D341Med (cell line): ENCODE results near the gene NFIB.

Source experiments
- DNase-seq: peaks from one replicate; pipeline ENCODE4 v3.0.0; 2012; ENCODE audit warnings: low spot score

Gene NFIB

DNA sequence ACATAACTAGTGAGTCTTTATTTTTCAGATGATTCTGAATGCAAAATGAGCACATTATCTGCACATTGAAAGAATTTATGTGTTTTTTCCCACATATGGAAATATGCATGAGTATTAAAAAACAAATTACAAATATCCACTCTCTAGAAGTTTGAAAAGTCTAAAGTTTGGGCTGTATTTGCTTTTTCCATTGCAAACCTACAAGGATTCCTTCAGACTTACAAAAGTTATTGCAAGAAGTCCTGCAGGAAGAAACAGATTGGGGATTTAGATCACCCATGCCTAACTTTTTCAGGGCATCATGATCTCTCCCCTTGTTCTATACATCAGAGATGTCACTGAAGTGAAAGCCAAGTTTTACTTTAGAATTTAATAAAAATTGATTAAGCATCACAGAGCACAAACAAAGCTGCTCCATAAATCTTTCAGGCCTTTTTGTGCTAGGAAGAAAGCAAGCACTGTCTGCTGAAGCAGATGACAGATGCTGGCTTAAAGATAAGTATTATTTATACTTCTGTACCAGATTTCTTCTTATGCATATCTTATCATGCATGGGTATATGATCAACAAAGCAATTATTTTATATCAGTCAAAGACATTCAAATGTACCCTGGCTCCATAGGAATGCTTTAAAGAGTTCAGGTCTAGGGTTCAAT is 71.7 kb downstream of the NFIB start:
- no peak for DNase-seq

DNA sequence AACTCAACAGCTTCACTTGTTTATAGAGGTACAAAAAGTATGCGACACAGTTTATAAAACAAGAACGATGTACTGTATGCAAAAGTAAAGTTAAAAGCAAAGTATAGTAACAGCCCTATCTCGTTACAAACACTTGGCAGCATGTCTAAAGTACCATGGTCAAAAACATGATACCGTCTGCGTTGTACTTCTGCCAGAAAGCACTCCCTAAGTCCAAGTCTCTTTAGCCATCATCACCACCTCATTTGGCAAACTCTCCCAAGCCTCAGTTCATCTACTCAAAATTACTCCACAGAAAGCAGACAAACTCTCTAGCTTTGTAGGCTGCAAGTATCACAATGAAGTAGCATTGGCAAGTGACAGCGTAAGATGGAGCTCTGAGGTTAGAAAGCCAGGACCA is 73.4 kb downstream of the NFIB start:
- no peak for DNase-seq

DNA sequence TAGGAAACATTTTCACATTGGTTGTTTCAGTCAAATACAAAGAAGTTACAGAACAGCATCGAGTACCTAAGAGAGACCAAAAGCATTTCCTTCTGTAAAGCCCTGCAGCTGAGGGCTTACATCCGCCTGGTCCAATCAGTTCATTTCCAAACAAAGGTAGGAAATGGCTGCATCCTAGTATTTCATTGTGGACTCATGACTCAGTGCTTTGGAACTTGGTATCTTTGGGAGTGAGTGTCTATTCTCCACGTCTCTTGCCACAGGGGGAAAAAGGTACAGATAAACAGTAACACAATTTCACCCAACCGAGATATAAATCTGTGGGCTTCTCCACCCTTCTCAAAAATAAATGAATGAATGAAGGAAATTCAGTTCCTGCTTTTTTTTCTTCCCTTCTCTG is 75.4 kb downstream of the NFIB start:
- DNase-seq: no peak

DNA sequence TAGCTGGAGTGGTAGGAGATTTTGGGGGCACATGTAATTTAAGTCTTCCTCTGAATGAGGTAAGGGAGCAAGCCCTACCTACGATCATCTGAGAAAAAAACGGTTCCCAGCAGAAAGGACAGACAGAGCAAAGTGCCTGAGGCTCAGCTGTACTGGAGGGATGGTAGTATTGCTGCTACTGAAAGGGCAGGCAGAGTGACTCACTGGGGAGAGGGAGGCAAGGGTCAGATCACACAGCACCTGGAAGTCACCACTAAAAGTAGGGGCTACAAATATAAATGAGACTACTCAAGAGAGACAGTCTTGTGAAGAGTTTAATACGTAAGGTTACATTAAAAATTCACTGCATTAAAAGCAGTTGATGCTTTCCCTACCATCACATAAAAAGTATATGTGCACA is 75.9 kb downstream of the NFIB start:
- DNase-seq: no peak

DNA sequence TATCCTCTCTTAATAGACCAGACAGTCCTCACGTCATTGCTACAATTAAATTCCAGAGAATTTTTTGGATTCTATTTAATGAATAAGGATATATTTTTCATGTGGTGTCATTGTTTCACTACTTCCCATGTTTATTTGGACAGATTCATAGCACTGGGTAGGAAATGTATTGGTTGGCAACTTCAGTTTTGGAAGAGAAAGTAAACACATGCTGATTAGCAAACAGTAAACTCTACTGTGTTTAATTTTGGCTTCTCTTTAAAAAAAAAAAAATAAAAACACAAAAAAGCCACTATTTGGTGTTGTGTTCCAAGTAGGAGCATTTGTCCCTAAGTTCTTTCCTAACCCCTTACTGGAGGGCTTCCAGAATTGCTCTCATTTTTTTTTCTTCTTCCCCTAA is 77.3 kb downstream of the NFIB start:
- no peak for DNase-seq

DNA sequence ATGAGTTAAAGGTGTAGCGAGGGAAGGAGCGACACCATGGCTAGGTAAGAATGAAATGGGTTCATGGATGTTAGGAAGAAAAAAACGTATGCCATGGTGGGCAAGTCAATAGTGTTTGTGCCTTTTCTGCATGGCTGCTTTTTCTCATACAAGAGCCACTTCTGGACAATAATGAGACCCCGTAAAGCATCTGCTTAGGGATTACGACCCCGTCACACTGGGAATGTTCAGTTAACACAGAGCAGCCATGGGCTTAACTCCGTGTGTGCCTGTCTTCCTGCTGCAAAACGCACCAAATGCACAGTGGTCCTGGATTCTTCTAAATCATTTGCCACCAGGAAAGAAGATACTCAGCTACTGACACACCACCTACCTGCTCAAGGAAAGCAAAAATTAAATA is 81.8 kb downstream of the NFIB start:
- DNase-seq: no peak

DNA sequence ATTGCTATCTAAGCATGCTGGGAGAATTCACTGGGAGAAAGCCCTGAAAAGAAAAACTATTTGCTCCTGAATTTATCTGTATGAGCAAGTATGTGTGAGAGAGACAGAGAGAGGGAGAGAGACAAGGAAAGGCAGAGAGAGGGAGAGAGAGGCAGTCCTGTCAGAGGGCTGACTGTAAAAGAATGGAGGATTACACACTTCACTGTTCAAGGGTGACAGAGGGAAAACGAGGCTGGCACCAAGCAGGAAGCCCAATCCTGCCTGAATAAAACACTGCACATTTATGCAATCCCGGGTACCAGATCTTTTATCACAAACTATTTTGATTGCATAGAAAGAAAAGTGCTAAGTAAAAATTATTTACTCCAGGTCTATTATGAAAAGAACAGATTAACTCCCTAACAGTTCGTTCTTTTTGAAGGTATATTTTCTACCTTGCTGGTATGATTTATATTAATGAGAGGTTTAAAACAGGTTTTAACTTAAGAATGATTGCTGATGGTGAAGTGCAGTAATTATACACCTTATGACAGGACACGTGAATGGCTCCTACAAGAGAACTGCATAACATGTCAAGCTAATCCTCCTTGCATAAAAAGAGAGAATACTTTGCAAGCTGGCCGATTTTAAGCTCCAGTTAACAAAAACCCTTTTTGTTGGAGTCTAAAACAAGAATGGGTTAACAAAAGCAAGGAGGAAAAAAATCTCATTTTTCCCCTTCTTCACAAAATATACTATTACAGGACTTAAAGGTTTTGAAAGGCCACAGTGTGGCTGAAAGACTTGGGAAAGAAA is 82.5 kb downstream of the NFIB start:
- no peak for DNase-seq

DNA sequence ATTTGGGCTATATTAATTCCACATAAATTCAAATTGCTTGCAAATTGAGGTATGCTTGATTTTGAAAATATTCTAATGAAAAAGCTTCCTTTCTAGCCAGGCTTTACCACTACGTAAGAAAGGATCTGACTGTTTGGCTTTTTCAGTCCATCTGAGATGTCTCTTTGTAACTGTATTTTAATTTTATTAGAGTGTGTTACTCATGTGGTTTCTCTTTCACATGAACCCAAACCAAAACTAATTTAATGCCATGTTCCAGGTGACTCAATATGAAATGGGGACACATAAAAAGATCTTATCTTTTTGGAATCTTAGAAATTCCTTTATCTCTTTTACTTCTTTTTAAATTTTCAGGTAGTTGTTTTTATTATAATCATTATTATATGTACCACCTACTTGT is 85.3 kb downstream of the NFIB start:
- no peak for DNase-seq

DNA sequence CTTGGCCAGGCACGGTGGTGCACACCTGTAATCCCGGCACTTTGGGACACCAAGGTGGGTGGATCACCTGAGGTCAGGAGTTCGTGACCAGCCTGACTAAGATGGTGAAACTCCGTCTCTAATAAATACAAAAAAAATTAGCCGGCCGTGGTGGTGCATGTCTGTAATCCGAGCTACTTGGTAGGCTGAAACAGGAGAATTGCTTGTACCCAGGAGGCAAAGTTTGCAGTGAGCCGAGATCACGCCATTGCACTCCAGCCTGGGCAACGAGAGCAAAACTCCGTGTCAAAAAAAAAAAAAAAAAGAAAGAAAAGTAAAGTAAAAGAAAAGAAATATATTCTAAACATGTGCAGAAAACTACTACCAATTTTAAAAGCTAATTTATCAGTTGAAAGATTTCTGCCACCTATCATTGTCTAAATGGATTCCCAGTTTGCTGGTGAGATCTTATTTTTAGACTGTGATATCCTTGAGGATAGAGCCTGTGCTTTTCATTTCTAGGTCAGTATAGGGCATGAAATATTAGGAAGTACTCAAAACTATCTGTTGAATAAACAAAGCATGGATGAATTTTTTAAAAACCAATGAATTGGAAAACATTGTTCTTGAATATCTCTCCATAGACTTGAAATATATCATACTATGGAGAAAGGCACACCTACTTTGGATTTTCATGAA is 86.9 kb downstream of the NFIB start:
- DNase-seq: no peak

DNA sequence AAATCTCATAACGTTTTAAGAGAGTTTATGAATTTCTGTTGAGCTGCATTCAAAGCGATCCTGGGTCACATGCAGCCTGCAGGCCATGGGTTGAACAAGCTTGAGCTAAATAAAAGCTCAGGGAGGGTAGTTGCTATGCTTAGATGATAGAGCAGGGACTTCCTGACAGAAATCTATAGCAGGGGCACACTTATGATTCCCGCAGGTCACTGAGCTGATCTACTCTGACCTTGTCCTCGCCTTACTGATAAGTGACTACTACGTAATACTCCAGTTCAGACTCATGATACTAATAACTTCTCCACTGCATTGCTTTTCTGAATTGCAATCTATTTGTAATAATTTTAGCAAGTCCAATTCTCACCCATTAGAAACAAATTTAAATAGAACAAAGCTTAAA is 90.9 kb downstream of the NFIB start:
- no peak for DNase-seq

DNA sequence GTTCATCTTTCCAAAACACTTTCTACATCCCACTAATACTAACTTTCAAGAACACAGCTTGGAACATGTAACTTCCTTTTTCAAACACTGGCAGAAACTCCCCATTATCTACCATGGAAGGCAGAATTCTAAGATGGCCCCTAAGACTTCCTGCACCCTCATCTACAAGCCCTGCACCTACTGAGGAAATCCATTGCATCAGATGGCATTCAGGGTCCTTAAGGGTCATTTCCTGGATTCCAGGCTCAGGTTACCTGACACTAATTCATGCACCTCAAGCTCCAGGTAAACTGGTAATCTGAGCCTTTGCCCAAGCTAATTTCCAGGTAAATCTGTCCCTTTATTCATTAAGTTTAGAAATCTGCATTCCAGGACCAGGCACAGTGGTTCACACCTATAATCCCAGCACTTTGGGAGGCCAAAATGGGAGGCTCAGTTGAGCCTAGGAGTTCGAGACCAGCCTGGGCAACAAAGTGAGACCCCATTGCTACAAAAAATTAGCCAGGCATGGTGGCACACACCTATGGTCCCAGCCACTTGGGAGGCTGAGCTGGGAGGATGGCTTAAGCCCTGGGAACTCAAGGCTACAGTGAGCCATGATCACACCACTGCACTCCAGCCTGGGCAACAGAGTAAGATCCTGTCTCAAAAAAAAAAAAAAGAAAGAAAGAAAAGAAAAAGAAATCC is 91.6 kb downstream of the NFIB start:
- no peak for DNase-seq

DNA sequence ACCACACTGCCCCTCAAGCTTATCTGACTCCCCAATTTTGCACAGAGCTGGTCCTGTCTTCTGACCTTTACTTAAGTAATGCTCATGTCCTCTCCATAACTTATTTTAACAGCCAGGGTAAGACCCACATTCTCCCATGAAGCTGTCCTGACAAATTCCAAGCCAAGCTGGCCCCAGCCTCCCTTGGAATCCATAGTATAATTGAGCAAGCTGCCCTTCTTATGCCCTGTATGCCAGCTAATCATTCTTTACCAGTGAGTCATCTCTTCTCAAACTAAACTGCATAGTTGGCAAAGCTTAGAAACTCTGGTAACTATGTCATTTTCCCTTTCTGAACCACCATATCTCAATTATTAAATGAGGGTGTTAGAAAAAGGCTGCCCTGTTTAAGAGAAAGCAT is 92.4 kb downstream of the NFIB start:
- DNase-seq: no peak

DNA sequence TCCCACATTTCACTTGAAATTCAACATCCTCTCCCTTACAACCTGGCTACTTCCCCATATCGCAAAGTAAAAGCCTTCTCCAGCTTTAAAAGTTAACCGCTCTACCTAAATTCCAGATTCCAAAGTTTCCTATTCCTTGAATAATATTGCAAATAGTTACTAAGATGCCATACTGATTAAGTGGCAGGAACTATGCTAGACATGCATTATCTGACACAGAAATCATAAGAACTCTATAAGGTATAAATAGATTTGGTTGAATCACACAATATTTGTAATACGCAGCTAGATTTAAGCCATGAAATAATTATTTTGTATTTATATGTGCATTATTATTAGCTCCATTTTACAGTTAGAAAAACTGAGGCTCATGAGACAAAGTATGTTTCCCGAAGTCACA is 92.8 kb downstream of the NFIB start:
- DNase-seq: no peak

DNA sequence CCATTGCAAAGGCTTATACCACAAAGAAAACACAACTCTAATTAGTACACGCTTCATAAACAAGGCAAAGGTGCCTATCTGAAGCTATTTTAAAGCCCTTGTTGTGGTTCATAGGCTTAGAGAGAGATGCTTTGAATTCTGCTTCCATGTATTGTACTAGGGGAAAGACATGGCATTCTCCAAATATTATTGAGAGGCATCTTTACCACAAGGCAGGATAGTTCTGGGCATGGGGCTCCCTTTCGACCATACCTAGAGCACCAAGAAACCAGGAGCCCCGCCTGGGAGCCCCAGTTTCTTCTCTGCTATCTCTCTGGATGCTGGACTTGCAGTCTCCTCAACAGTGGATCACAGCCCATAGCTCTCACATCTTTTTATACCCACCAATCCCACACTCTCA is 93.7 kb downstream of the NFIB start:
- DNase-seq: no peak

DNA sequence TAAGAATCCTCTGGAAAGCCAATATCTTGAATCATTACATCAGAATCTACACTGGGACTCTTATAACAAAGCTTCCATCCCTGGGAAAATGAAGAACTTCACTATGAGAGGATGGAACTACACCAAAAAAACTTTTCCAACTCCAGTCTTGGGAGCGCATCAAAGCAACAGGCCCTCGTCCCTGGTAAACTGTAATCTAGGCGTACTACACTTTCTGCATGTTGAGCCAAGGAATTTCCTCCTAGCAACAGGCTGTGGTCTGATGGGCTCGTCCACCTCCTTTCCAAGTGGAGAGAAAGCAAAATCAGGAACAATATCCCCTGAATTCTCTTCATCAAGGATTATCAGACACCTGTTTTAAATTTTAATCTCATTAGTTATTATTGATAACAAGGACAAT is 94.1 kb downstream of the NFIB start:
- DNase-seq: no peak

DNA sequence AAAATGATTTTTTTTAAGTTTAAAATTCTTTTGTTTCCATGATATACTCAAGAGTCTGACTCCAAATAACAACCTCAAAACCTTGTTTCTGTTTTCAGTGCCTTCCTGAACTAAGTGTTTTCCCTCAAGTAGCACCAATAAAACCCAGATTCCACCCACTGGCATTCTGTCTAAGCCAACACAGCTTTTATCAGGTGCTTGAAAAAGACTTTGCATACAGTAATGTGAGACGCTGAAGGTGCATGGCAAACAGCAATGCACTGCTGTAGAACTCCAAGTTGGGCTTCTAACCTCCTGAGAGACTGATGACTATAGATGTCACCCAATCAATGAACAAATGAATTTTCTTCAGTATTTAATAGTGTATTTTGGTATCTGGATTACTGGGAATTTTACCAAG is 95.7 kb downstream of the NFIB start:
- DNase-seq: no peak

DNA sequence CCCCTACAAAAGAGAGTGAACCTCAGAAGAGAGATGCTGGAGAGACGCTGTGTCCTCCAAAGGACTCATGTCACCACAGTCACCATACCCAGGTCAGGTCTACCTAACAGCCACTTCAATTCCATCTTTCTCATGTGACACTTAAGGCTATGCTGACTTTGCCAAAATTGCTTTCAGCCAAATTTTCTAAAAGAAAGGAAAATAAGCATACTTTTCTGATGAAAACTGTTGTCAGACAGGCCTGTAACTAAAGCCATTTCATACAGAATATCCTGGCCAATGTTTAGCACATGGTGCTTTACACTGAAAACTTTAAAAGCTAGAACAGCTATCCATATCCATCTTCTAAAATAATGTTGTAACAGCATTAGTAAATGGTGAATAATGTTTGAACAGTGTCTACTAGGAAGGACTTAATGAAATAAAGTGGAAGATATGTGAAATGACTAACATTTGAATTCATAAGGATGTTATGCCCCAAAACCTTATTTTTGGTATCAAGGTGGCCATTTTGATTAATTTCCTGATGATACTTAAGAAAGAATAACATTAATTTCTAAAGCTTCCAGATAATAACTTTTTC is 97.2 kb downstream of the NFIB start:
- DNase-seq: no peak

DNA sequence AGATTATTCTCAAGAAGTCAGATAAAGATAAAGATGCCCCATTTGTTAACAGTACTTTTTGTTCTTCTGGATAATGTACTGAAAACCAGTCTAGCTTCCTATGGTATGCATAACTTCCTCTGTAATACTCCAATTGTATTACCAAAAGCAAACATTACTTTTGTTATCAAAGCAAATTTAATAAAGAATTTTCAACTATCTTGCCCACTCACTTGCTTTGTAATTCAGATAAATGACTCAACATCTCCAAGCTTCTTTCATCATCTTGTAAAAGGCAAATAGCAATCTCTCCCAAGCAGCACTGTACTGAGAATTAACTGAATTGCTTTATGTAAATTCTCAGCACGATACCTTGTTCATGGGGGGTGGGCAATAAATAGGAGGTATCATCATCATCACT is 98.3 kb downstream of the NFIB start:
- no peak for DNase-seq

DNA sequence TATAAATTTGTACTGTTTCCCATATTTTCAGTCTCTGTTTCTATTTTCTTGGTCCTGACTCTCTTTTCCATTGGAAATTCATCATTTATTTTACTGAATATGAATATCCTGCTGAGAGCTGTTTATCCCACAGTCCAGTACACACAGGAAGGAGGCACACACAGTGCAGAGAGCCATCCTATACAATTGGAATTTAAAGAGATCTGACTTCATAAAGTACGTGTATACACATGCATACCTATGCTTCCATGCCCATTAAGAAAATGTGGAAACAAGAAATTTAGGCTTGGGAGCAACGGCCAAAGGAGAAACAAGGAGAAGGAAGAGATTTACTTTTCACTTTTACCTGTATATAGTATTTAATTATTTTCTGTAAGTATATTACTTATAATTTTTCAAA is 99.2 kb downstream of the NFIB start:
- no peak for DNase-seq

DNA sequence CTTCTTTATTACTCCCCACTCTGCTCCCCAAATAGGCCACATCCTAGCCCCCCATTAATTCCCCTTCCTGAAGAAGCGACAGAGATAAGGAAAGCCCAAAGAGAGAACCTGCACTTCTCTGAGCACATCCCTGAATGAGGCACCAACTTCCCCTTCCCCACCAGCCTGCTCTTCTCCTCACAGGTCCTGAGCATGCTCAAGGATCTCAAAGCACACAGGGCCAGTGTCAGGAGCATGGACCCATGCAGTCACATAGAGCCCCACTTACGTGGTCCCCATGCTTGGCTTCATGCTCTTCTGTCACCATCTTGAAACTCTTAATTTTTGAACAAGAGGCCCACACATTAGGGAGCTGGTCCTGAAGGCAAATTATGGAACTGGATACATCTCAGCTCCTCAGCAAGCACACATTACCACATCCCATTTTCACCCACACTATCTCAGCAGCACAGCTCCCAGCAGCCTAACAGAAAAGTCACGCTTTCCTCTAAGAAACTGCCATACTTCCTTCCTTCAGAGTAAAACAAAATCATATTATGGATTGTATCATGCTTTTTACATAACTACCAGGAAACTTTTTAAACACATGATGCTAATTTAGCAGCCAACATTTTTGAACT is 99.8 kb downstream of the NFIB start:
- no peak for DNase-seq

DNA sequence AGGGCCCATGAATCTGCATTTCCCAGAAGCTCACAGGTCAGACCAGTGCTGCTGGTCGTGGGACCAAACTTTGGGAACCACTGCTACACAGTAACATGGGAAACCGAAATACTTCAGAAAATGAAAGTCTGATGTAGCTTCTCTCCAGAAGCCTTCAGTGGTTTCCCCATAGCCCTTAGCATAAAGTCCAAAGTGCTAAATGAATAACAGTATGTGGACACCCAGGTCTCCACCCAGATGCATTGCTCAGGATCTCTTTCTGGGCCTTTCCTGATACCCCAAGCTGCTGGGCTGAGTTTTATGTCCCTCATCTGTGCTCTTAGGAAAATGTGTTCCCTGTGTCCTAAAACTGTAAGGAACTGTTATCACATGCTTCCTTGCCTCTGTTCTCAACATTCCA is 100.4 kb downstream of the NFIB start:
- no peak for DNase-seq
